MM.1S (cell line): ENCODE results near the gene GSE1.

ENCODE experiments used
- CTCF ChIP-seq: fragments of 300-600 bp; sonication (generic); IDR thresholded peaks from 2 replicates; pipeline ENCODE4 v1.5.1; 2016; ENCODE audit warnings: antibody characterized with exemption, low read length, mixed read lengths
- EZH2 ChIP-seq: fragments of 300-600 bp; sonication (generic); optimal IDR thresholded peaks from 2 replicates; pipeline ENCODE3; 2017; ENCODE audit warnings: low read depth, mild to moderate bottlenecking, antibody characterized with exemption, low read length, mixed read lengths
- EZH2phosphoT487 ChIP-seq: fragments of 300-600 bp; sonication (generic); IDR thresholded peaks from 2 replicates; pipeline ENCODE4 v1.6.1; 2018; ENCODE audit warnings: antibody characterized with exemption, low read length

GRCh38 chr16:85611194-85611443 lies 2.0 kb upstream of the GSE1 start:
- TF ChIP-seq CTCF (no peak), EZH2phosphoT487 (no peak), EZH2 (no peak)
